WTC11 (cell line): Measurements from ENCODE around the gene EFHC2.

Source experiments
- ATF1 ChIP-seq: sonication (generic); formaldehyde crosslinking; IDR thresholded peaks from 2 replicates; pipeline ENCODE4 v1.8.1; 2023; ENCODE audit warnings: mild to moderate bottlenecking, moderate library complexity, missing genetic modification reagents
- FOXK1 ChIP-seq: sonication (generic); formaldehyde crosslinking; IDR thresholded peaks from 2 replicates; pipeline ENCODE4 v1.8.0; 2022; ENCODE audit warnings: mild to moderate bottlenecking, moderate library complexity, missing genetic modification reagents
- GRHL2 ChIP-seq: fragments of 250-450 bp; sonication (Bioruptor Pico); IDR thresholded peaks from 2 replicates; pipeline ENCODE4 v1.8.0; 2022; ENCODE audit warnings: mild to moderate bottlenecking, moderate library complexity; ENCODE audit not compliant: insufficient replicate concordance, severe bottlenecking
- NFYB ChIP-seq: sonication (generic); formaldehyde crosslinking; conservative IDR thresholded peaks from 2 replicates; pipeline ENCODE4 v1.8.0; 2022; ENCODE audit warnings: low read depth, missing genetic modification reagents
- NR1H2 ChIP-seq: sonication (generic); formaldehyde crosslinking; IDR thresholded peaks from 2 replicates; pipeline ENCODE4 v1.9.0; 2021; ENCODE audit warnings: mild to moderate bottlenecking, moderate library complexity, missing genetic modification reagents
- NR3C1 ChIP-seq: sonication (generic); formaldehyde crosslinking; conservative IDR thresholded peaks from 2 replicates; pipeline ENCODE4 v1.8.1; 2023; ENCODE audit warnings: low read depth, mild to moderate bottlenecking, missing genetic modification reagents
- SP1 ChIP-seq: sonication (generic); formaldehyde crosslinking; conservative IDR thresholded peaks from 2 replicates; pipeline ENCODE4 v1.8.1; 2022; ENCODE audit warnings: missing genetic modification reagents
- TEAD4 ChIP-seq: sonication (generic); formaldehyde crosslinking; IDR thresholded peaks from 2 replicates; pipeline ENCODE4 v1.8.0; 2022; ENCODE audit warnings: mild to moderate bottlenecking, missing genetic modification reagents
- TP53 ChIP-seq: sonication (generic); formaldehyde crosslinking; IDR thresholded peaks from 2 replicates; pipeline ENCODE4 v1.8.1; 2023; ENCODE audit warnings: mild to moderate bottlenecking, missing genetic modification reagents
- ZBTB21 ChIP-seq: sonication (generic); formaldehyde crosslinking; IDR thresholded peaks from 2 replicates; pipeline ENCODE4 v1.8.1; 2023; ENCODE audit warnings: mild to moderate bottlenecking, missing genetic modification reagents, borderline replicate concordance
- ZNF121 ChIP-seq: sonication (generic); formaldehyde crosslinking; IDR thresholded peaks from 2 replicates; pipeline ENCODE4 v1.8.0; 2023; ENCODE audit warnings: missing genetic modification reagents
- TF ChIP-seq, protein P1 (sequence below): fragments of 200-600 bp; IDR thresholded peaks from 2 replicates; pipeline ENCODE4 v1.8.0; 2022; ENCODE audit warnings: antibody characterized with exemption
- TF ChIP-seq, protein P2 (sequence below): sonication (generic); formaldehyde crosslinking; IDR thresholded peaks from 2 replicates; pipeline ENCODE4 v1.8.1; 2023; ENCODE audit warnings: mild to moderate bottlenecking, missing genetic modification reagents, moderate library complexity
- TF ChIP-seq, protein P3 (sequence below): sonication (generic); formaldehyde crosslinking; conservative IDR thresholded peaks from 2 replicates; pipeline ENCODE4 v1.8.1; 2023; ENCODE audit warnings: mild to moderate bottlenecking, low read depth, missing genetic modification reagents, moderate library complexity

DNA sequence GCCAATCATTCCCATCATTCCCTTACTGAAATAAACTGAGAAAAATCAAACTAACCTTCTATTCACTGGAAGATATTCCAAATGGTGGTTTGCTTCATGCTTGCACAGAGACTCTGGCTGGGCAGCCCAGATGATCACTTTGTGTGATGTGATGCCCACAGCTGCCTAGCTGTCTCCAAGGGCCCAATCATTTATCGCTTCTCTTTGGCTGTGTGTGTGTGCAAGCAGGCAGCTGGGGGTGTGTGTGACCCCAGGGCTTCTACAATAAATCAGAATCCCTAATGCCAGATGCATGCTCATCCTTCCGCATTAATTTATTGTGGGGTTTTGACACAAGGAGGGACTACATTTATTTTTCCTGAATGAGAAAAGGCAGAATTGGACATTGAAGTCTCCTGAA is 230.1 kb downstream of the EFHC2 start:
- TF ChIP-seq, protein P1, sequence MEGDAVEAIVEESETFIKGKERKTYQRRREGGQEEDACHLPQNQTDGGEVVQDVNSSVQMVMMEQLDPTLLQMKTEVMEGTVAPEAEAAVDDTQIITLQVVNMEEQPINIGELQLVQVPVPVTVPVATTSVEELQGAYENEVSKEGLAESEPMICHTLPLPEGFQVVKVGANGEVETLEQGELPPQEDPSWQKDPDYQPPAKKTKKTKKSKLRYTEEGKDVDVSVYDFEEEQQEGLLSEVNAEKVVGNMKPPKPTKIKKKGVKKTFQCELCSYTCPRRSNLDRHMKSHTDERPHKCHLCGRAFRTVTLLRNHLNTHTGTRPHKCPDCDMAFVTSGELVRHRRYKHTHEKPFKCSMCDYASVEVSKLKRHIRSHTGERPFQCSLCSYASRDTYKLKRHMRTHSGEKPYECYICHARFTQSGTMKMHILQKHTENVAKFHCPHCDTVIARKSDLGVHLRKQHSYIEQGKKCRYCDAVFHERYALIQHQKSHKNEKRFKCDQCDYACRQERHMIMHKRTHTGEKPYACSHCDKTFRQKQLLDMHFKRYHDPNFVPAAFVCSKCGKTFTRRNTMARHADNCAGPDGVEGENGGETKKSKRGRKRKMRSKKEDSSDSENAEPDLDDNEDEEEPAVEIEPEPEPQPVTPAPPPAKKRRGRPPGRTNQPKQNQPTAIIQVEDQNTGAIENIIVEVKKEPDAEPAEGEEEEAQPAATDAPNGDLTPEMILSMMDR = no peak
- TF ChIP-seq FOXK1 = no peak
- TF ChIP-seq NR1H2 = no peak
- no peak for TF ChIP-seq ZBTB21 (CRISPR knock-in tag)
- TF ChIP-seq TP53 = no peak
- TF ChIP-seq NR3C1 = no peak
- TF ChIP-seq GRHL2 = no peak
- TF ChIP-seq, protein P2, sequence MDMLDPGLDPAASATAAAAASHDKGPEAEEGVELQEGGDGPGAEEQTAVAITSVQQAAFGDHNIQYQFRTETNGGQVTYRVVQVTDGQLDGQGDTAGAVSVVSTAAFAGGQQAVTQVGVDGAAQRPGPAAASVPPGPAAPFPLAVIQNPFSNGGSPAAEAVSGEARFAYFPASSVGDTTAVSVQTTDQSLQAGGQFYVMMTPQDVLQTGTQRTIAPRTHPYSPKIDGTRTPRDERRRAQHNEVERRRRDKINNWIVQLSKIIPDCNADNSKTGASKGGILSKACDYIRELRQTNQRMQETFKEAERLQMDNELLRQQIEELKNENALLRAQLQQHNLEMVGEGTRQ (CRISPR knock-in tag) = no peak
- no peak for TF ChIP-seq TEAD4 (CRISPR knock-in tag)
- no peak for TF ChIP-seq ATF1 (CRISPR knock-in tag)
- no peak for TF ChIP-seq SP1
- TF ChIP-seq NFYB (CRISPR knock-in tag) = no peak
- TF ChIP-seq ZNF121 (CRISPR knock-in tag) = no peak
- TF ChIP-seq, protein P3, sequence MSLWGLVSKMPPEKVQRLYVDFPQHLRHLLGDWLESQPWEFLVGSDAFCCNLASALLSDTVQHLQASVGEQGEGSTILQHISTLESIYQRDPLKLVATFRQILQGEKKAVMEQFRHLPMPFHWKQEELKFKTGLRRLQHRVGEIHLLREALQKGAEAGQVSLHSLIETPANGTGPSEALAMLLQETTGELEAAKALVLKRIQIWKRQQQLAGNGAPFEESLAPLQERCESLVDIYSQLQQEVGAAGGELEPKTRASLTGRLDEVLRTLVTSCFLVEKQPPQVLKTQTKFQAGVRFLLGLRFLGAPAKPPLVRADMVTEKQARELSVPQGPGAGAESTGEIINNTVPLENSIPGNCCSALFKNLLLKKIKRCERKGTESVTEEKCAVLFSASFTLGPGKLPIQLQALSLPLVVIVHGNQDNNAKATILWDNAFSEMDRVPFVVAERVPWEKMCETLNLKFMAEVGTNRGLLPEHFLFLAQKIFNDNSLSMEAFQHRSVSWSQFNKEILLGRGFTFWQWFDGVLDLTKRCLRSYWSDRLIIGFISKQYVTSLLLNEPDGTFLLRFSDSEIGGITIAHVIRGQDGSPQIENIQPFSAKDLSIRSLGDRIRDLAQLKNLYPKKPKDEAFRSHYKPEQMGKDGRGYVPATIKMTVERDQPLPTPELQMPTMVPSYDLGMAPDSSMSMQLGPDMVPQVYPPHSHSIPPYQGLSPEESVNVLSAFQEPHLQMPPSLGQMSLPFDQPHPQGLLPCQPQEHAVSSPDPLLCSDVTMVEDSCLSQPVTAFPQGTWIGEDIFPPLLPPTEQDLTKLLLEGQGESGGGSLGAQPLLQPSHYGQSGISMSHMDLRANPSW (CRISPR knock-in tag) = no peak
